GM21390 (cell line): ENCODE data around the gene CD300E.
"Not testable (repeated sequence)": the region's sequence is repeated elsewhere in the genome, so short reads cannot be mapped to it uniquely, and the experiment has no call there.

Experiments
- ATAC-seq: cut with Tn5 transposase; IDR thresholded peaks from one replicate; pipeline ENCODE4 v1.9.1; 2021; ENCODE audit not compliant: unreplicated experiment

The CD300E gene

DNA sequence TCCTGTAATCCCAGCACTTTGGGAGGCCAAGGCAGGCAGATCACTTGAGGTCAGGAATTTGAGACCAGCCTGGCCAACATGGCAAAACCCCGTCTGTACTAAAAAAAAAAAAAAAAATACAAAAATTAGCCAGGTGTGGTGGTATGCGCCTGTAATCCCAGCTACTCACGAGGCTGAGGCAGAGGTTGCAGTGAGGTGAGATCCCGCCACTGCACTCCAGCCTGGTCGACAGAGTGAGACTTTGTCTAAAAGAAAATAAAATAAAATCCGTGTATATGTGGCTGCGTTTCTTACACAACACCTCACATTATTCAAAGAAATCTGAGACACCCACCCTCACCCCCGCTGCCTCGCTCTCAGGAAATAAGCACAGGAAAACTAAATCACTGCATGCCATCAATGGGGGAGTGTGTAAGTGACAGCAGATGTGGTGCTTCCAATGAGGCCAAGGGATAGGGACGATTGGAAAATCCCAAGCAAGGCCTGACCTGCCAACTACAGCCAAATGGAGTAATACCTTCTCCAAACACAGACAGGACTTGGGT lies 13.1 kb upstream of the CD300E start:
- not testable (repeated sequence) for ATAC-seq

DNA sequence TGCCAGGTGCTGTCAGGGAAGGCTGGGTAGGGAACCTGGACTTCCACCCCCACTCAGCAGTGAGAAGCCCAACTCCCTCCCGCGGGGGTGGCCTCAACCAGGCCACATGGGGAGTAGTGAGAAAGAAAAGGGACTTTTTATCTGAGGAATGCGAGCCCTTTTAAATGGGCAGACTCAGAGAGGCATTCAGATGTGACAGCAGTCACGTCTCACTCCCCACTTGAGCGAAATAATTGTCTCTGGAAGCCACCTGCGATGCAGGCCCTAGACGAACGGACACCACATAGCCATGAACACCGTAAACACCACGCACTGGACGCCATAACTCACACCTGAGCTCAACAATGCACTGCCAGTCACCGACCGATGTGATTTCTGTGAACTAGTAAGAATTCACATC lies 11.9 kb upstream of the CD300E start:
- no peak for ATAC-seq

DNA sequence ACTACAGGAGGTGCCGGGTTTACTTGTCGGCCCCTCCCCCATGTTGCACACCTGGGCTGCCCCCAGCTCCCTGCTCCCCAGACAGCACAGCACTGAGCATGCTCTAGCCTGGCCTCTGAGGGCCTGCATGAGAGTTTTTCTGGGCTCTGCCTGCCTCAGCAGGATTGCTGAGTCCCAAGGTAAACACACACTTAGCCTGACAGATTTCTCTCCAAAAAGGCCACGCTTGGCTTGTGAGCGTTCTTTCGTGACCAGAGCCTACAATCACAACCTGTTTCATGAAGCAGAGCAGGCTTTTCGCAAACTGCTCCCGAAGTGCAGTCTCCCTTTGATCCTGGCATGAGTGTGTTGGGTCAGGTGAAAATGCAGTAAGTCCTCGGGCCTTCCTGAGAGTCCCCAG lies 9.8 kb upstream of the CD300E start:
- ATAC-seq = no peak

DNA sequence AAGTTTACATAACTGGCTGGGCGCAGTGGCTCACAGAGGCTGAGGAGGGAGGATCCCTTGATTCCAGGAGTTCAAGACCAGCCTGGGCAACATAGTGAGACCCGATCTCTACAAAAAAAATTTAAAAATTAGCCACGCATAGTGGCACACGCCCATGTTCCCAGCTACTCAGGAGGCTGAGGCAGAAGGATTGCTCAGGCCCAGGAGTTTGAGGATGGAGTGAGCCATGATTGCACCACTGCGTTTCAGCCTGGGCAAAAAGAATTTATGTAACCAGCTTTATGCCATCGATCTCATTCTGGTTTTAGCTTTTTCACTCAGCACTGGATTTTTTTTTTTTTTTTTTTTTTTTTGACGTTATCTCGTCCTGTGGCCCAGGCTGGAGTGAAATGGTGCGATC lies 9.1 kb upstream of the CD300E start:
- ATAC-seq = no peak

DNA sequence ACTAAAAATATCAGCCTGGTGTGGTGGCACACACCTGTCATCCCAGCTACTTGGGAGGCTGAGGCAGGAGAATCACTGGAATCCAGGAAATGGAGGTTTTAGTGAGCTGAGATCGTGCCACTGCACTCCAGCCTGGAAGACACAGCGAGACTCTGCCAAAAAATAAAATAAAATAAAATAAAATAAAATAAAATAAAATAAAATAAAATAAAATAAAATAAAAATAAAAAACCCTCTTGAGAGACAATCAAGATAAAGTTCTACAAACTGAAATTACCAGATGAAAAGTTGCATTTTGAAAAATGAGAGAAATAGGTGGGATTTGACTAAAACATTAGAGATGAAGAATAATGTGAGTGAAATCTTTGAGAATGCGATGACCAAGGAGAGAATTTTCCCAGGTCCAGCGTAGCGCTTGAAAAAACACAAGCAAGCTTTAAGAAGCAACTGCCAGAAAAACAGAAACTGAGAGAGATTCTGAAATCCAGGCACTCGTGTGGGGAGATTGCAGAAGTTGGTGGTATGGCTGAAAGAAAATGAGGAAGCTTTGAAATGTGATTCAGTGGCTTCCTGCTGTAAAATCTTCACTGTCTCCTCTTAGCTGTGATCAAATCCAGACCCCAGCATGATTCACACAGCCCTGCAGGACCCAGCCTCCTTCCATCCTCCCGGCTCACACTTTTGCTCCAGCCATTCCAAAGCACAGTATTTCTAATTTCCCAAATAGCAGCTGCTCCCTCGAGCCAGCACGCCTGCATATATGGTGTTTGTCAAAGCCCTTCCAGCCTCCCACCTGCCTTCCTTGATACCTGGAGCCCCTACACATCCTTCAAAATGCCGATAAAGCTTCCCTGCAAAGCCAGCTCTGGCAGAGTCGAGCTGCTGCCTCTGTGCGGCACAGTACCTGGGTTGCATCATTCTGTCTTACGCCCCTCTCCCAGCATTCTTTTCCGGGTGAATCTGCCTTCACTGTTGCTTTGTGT lies 8.2 kb upstream of the CD300E start:
- ATAC-seq = no peak

DNA sequence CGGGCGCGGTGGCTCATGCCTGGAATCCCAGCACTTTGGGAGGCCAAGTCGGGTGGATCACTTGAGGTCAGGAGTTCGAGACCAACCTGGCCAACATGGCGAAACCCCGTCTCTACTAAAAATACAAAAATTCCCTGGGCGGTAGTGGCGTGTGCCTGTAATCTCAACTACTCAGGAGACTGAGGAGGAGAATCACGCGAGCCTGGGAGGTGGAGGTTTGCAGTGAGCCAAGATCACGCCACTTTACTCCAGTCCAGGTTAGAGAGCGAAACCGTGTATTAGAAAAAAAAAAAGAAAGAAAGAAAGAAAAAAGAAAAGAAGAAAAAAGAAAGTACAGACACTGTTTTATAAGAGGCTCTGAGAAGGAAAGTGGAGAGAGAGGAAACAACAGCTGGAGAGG lies 6.7 kb upstream of the CD300E start:
- ATAC-seq = not testable (repeated sequence)

DNA sequence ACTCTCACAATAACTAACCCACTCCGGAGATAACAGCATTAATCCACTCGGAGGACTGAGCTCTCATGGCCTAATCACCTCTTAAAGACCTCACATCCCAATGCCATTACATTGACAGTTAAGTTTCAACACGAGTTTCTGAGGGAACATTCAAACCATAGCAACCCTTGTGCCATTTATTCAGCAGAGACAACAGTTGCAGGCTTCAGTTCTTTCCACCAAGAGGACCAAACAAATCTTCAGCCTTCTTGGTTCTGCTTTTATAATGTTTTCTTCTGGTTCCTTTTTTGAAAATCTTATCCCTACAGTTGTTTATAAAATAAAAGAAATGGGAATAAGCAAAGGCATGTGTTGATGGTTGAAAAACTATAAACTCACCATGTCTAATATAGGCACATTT lies 2.1 kb upstream of the CD300E start:
- ATAC-seq = no peak

DNA sequence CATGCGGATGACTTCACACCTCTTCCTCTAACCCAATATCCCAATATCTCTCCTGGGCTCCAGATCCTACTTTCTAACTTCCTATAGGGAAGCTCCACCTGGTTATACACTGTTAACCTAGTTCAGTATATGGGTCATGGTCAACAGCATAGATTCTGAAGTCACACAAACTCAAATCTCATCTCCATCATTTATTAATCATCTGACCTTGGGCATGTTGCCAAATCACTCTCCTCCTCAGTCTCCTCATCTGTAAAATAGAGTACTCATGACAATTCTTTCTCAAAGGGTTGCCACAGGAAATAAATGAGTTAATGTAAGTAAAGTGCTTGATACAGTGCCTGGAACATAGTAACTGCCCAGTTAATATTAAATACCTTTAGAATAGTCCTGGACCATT lies 593 bp upstream of the CD300E start:
- no peak for ATAC-seq

DNA sequence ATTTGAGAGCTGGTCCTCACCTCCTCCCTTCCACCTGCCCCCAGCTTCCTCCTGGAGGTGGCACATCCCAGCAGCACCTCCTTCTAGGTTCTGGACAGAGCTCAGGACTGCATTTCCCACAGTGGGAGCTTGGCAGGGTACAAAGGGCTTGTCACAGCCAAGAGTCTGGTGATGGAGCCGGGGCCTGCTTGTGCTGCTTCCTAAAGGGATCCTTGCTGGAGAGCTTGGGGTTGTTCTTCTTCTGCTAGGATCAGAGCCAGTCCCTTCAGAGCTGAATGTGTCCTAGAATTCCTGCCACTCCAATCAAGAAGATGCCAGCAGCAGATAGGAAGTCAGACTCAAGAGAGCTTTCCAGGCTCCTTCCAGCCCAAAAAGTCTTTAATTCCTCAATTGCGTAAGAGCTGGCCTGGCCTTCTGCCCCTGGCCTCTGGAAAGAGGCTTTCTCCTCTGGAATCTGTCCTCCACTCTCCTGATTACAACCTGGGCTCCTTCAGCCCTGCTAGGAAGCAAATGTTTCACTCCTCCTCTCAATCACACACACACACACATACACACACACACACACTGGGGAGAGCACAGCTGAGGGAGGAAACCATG lies 4.4 kb downstream of the CD300E start:
- ATAC-seq = no peak

DNA sequence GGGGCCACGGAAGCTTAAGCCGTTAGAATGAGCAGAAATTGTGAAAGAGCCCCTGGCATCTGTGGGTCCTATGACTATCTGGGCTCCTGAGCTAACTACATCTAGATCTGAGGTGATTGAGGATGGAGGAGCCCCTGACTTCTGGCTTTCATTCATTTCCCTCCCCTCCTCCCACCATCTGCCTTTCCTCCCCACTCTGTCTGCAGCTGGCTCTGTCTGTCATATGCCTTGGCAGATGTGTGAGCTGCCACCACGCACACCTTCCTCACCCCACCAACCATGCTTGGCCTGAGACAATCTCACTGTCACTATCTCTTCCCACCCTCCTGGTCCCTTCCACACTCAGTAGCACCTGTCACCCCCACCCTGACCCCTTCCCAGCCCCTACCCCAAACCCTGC lies 5.1 kb downstream of the CD300E start:
- ATAC-seq = no peak

DNA sequence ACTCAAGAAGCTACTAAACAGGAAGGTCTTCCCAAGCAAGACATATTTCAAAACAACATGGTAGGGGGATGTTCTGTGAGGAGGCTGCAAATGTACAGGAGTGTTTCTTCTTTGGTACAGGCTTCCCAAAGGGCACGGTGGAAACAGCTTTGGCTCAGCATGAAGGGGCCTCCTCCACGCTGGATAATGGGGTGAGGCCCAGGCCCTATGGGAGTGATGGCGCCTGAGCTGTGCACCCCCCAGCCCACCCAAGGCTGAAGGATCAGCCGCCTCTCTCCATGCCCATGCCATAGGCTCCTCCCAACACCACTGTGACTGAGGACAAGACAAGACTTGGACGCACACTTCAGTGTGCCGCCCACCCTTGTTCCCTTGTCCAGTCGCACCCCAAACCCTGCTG lies 6.8 kb downstream of the CD300E start:
- ATAC-seq = no peak

DNA sequence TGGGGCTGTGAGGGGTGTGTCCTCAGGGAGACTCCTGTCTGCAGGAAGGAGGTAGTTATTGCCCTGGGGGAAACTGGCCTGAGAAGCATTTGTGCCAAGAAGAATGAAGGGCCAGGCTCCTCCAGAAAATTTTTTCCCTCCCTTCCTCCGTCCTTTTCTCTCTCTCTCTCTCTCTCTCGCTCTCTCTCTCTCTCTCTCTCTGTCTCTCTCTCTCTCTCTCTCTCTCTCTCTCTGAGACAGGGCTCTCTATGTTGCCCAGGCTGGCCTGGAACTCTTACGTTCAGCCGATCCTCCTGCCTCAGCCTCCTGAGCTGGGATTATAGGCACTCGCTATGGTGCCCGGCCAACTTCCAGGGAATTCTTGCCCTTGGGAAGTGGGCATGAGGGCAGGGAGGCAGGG lies 11.5 kb downstream of the CD300E start:
- ATAC-seq = no peak

DNA sequence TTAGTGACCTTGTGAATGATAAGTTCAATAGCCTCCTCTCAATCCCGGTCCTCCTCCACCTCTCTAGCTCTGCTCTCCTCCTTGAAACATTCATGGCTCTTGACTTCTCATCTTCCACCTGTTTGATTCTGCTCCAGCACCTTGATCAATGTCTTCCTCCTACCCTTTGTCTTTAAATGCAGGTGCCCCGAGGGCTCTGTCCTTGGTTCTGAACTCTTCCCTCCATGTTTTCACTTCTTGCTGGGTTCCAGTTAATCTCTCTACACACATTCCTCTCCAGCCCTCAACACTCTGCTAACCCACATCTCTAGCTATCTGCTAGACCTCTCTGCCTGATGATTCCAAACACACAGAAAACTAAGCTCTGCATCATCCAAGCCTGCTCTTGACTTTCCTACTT lies 13.4 kb downstream of the CD300E start:
- no peak for ATAC-seq

DNA sequence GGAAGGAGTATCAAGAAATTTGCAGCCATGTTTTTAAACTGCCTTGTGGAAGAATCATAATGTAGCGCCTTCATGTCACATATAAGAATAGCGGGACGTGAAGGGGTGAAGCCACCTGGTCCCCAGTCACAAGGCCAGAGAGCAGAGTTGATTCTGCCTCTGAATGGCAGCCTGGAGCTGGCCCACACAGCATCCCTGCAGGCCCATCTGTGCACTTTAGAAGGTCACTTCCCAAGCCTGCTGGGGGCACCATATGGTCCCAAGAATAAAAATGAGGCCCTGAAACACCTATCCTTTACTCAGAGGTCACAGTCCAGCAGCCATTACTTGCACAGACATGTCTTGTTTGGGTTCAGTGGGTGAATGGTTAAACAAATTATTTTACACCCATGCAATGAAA lies 15.0 kb downstream of the CD300E start:
- no peak for ATAC-seq

DNA sequence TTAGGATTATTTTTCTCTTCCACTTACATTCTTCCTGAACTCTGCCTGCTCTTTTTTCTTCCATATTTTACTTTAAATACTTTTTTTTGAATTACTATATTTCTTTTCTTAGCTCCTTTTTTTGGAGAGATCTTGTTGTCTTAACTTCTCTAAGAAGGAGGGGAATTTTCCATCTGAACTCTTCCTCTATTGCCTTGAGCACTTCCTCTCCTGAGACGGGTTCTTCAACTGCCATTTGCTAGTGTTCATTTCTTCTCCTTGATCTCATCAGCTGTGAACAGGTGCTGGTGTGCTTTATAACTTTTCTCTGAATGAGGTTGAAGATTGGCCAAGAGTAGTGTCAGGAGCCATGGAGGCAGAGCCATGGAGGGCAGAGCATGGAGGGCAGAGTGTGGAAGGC lies 16.3 kb downstream of the CD300E start:
- ATAC-seq = no peak

DNA sequence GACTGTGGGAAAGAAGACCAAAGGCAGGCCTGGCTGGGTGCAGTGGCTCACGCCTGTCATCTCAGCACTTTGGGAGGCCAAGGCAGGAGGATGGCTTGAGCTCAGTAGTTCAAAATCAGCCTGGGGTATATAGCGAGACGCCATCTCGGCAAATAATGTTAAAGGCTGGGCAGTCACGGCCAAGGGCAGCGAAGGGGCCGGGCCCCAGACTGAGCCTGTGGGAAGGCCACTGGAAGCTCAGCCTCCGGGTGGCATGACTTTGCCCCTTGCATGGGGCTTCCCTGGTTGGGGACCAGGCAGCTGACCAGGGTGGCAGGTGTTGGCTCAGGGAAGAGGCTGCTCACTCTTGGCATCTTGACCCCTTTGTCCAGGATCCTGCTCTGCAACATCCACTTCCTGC lies 17.5 kb downstream of the CD300E start:
- ATAC-seq = no peak

DNA sequence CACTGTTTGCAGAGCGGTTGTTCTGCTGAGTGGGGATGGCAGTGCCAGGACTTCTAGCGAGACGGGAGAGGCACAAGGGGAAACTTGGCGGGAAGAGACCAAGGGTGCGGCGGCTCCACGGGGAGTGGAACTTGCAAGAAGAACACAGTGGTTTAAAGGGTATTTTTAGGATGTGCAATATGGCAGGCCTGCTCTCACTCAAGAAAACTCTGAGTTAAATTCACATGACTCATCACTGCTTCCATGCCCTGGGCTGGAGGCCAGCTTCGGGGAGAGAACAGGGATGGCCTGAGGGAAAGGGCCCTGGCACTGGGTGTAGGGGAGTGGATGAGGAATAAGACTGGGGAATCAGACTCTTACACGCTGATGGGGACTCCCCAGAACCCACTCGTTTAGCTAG lies 18.2 kb downstream of the CD300E start:
- no peak for ATAC-seq

DNA sequence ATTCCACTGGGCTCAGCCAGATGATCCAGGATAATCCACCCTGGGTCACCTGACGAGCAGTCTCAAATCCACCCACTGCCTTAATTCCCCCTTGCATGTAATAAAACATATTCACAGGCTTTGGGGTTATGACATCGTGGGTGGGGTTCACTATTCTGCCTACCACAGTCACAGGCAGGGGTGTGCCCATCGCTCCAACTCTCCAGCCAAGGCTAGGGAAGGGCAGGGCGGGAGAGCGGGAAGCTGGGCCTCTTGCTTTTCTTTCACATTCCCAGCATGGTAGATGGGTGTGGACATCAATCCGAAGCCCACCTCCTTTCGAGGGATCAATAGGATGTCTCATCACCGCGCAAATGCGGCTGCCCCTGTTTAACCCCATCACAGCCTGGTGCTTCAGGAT lies 18.8 kb downstream of the CD300E start:
- ATAC-seq = no peak

DNA sequence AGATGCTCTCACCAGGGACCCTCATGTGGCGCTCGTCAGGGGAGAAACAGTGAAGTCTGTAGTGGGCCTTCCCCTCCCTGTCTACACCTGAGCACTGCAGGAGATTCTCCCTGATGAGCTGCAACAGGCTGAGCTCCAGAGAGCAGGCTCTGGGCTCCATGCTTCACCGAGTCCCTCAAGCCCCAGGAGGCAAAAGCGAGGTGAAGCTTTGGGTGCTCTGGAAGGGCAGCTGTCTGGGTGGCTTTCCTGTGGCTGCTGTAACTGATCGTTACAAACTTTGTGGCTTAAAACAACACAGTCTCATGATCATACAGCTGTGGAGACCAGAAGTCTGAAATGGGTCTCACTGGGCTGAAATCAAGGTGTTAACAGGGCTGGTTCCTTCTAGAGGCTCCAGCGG lies 19.3 kb downstream of the CD300E start:
- no peak for ATAC-seq

DNA sequence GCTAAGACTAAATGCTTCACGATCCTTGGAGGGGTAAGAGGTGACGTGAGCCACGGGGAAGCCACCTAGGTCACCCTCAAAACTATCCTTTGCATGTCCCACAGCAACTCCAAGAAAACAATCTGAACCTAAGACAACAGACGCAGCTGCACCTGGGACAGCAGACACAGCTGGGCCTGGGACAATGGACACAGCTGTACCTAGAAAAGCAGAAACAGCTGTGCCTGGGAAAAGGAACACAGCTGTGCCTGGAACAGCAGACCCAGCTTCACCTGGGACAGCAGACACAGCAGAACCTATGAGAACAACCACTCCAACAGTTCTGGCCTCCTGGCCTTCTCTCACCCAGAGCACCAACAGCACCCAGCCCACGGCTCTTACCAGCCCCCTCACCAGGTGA lies 19.8 kb downstream of the CD300E start:
- no peak for ATAC-seq

DNA sequence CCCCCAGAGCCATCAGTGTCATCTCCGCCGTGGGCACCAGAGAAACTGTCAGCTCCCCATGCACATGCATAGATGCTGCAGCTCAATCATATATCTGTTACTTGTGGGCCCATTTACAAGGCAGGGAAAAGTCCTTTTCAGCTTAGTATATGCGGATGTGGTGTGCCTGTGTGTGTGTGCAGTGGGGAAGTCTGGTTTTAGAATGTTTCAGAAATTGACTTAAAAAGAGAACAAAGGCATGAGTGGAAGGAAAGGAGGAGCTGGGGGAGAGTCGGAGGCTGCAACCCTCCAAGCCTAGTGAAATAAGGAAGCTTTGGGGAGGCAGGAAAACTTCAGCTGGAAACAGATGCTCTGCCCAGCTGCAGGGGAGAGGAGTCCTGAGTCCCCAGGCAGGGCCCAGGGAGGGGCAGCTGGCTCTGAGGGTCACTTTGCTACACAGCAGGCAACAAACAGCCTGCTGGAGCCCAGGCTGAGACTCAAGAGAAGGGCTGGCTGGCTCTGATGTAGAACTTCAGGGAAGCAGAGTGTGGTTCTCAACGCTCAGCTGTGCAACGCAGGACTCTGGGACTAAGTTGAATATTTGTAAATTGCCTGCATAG lies 20.4 kb downstream of the CD300E start:
- ATAC-seq = no peak
